AG04449 (cell line): ENCODE results near the gene SIGLEC8.

Experiments
- CTCF ChIA-PET: fragments of 350-600 bp; formaldehyde crosslinking; extraction: SDS; loops from one replicate; lab custom pipeline; 2021; ENCODE audit warnings: antibody characterized with exemption; lab: Yijun Ruan, JAX
- POLR2A ChIA-PET: fragments of 400-600, 350-600 bp; formaldehyde crosslinking; extraction: SDS; loops from one replicate; lab custom pipeline; 2020; ENCODE audit warnings: antibody characterized with exemption, inconsistent platforms; lab: Yijun Ruan, JAX
- DNase-seq: peaks from one replicate; pipeline ENCODE4 v3.0.0-alpha.2; 2010; ENCODE audit warnings: low read depth, low spot score
- H3K4me3 ChIP-seq: 2 replicates; pipeline ENCODE4 v1.5.1; 2011; ENCODE audit warnings: low read depth, mild to moderate bottlenecking, control low read depth, low read length
- TF ChIP-seq, protein P1 (sequence below): IDR thresholded peaks from one replicate; pipeline ENCODE4 v1.5.1; 2011; ENCODE audit warnings: mild to moderate bottlenecking, moderate library complexity, low read length, control low read depth, inconsistent platforms; ENCODE audit not compliant: insufficient read depth; ENCODE audit errors: missing control alignments

Gene SIGLEC8

DNA sequence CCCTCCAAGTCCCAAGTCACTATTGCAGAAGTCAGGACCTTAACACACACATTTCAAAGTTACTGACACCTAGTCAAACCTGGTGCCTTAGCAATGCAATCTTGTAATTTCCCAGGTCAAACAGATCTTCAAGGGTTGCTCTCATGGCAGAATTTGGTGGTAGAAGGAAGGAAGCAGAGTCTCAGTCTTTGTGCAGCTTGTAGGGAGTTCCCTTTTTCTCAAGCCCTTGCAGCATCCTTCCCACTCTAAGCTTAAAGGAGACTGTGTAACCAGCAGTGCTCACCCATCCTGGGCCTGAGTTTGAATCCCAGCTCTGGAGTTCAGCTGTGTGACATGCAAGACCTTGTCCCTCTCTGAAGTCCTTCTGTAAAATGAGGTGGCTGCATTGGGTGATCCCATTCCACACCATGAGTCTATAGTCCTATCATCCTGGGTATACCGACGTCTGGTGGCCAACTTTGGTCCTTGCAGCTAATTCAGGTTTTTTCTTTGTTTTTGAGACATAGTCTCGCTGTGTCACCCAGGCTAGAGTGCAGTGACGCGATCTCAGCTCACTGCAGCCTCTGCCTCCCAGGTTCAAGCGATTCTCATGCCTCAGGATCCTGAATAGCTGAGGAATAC is 50.6 kb downstream of the SIGLEC8 start:
- DNase-seq: no peak
- CTCF ChIA-PET: interaction anchor here (0.7 to 1.3 kb wide), 4 partner anchors 9 to 69 kb away, joined by 3 to 10 read pairs (median 5); no protein-coding TSS in a partner anchor
- POLR2A ChIA-PET: no interaction called here

DNA sequence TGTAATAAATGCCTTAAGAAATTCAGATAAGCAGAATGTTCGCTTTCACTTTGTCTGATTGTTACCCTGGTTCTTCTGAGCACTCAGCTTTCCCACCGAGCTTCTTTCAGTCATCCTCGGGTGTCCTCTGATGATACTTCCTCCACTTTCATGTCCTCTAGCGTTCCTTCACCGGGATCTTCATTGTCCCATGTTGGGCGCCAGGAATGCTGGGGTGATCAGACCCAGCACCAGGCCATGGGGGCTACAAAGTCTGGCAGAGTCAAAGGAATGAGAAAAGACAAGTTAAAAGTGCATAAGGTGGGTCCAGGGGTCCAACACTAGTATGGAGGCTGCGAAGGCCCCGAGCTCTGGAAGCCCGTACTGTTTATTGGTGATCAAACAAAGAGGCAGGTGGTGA is 56.1 kb downstream of the SIGLEC8 start:
- TF ChIP-seq, protein P1, sequence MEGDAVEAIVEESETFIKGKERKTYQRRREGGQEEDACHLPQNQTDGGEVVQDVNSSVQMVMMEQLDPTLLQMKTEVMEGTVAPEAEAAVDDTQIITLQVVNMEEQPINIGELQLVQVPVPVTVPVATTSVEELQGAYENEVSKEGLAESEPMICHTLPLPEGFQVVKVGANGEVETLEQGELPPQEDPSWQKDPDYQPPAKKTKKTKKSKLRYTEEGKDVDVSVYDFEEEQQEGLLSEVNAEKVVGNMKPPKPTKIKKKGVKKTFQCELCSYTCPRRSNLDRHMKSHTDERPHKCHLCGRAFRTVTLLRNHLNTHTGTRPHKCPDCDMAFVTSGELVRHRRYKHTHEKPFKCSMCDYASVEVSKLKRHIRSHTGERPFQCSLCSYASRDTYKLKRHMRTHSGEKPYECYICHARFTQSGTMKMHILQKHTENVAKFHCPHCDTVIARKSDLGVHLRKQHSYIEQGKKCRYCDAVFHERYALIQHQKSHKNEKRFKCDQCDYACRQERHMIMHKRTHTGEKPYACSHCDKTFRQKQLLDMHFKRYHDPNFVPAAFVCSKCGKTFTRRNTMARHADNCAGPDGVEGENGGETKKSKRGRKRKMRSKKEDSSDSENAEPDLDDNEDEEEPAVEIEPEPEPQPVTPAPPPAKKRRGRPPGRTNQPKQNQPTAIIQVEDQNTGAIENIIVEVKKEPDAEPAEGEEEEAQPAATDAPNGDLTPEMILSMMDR: no peak
- ChIA-PET POLR2A (no interaction called here), CTCF (no interaction called here)
- no peak overlapping the region for H3K4me3 ChIP-seq
- no peak for DNase-seq

More for the DNA sequence above, 50.6 kb downstream of the SIGLEC8 start:
- no peak overlapping the region for H3K4me3 ChIP-seq
- TF ChIP-seq, protein P1: peak; percentile 14
